ENCODE results near the gene TCERG1L. TPM values are rescaled to one million over a fixed set of nuclear protein-coding genes. Genes with fewer than 3 reads are reported as not detected.

TCERG1L gene
- total RNA-seq, 2 experiments from 2014 or later = 0.06 TPM; not detected in 1

DNA sequence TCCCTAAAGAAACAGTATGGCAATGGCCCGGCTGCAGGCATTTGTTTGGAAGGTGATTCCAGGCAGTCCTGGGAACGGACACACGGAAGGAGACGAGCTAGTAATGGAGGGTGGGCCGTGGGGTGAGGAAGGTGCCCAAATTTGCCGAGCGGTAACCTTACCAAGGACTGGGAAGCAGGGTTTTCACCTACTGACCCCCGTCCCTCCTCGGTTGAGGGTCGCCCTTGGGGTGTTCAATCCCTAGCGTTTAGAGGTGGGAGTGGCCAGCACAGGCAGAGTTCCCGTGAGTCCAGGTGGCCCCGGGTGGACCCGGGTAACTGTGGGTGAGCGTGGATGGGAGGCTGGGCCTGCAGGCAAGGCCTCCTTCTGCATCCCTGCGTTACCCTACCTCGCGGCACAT, 198.8 kb downstream of the TCERG1L start:
- DNase-seq = no peak
- ChIA-PET CTCF (no interaction called here), POLR2A (no interaction called here)
- Histone ChIP-seq H3K27me3 (ENCODE audit: control insufficient read depth in 1 of 2, insufficient read depth in 2 of 2, low read length in 2 of 2) (no peaks in the 10 kb centered on the region), H3K36me3 (ENCODE audit: insufficient read depth, low read length) (no peaks in the 10 kb centered on the region), H3K9me3 (ENCODE audit: control insufficient read depth in 1 of 2, insufficient read depth in 1 of 2, low read length in 2 of 2) (peaks cover 0 to 58% of the 10 kb centered on the region in 2 experiments), H3K27ac (ENCODE audit: low read depth in 1 of 2, low read length in 2 of 2) (no peak overlapping the region), H3K4me1 (ENCODE audit: insufficient read depth, low read length) (no peaks in the 10 kb centered on the region), H3K4me3 (ENCODE audit: low read length) (no peak overlapping the region)
- Mint-ChIP-seq H3K4me3 (no peak overlapping the region), H3K27me3 (no peaks in the 10 kb centered on the region), H3K4me1 (ENCODE audit: low read depth) (peaks cover 8% of the 10 kb centered on the region), H3K27ac (no peak overlapping the region), H3K36me3 (ENCODE audit: low read depth) (no peaks in the 10 kb centered on the region), H3K9me3 (no peaks in the 10 kb centered on the region)
- no peak for TF ChIP-seq CTCF (IDR thresholded peaks at IDR 0.05)
- ATAC-seq (ENCODE audit: poor library complexity) = no peak
- intact Hi-C loops (cut with DNase I, micrococcal nuclease) = no loop called here

DNA sequence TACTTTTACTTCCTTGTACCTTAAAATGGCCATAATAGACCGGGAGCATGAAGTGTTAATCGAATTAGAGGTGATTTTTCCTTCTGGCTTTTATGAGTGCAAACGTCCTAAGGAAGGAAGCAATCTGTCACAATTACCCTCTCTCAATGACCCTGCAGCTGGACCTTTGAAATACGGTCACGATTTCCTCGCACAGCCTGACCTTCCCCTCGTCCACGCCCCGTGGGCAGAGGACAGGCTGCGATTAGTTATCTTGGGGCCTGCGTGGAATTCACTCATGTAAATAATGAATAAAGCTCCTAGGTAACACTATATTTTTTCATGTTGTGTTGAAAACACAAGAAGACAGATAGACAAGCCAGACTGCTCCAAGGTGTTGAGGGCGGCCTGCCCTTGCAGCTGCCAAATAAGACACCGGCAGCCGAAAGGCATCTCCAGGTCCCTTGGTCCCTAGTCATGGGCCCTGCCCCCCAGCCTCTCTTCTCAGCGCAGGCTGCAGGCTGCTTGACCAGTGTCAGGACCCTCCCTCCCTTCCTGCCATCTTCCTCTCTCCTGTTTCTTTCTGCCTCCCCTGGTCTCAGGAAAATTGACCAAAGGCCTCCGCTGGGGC, 199.9 kb downstream of the TCERG1L start:
- ATAC-seq (ENCODE audit: poor library complexity) (no peak), DNase-seq (no peak)
- TF ChIP-seq CTCF (IDR thresholded peaks at IDR 0.05) = no peak
- H3K4me3 ChIP-seq (ENCODE audit: low read length) = no peak overlapping the region
- H3K27me3 ChIP-seq (ENCODE audit: control insufficient read depth in 1 of 2, insufficient read depth in 2 of 2, low read length in 2 of 2) = no peaks in the 10 kb centered on the region
- no peaks in the 10 kb centered on the region for H3K4me1 ChIP-seq (ENCODE audit: insufficient read depth, low read length)
- H3K36me3 ChIP-seq (ENCODE audit: insufficient read depth, low read length) = no peaks in the 10 kb centered on the region
- H3K4me1 Mint-ChIP-seq (ENCODE audit: low read depth) = peaks cover 11% of the 10 kb centered on the region
- H3K4me3 Mint-ChIP-seq = no peak overlapping the region
- ChIA-PET CTCF (no interaction called here), POLR2A (no interaction called here)
- peaks cover 1% of the 10 kb centered on the region for H3K9me3 Mint-ChIP-seq
- no peak overlapping the region for H3K27ac ChIP-seq (ENCODE audit: low read depth in 1 of 2, low read length in 2 of 2)
- intact Hi-C loops (cut with DNase I, micrococcal nuclease) = no loop called here
- no peaks in the 10 kb centered on the region for H3K36me3 Mint-ChIP-seq (ENCODE audit: low read depth)
- H3K27me3 Mint-ChIP-seq = no peaks in the 10 kb centered on the region
- H3K27ac Mint-ChIP-seq = no peak overlapping the region
- peaks cover 0 to 58% of the 10 kb centered on the region in 2 experiments for H3K9me3 ChIP-seq (ENCODE audit: control insufficient read depth in 1 of 2, insufficient read depth in 1 of 2, low read length in 2 of 2)

DNA sequence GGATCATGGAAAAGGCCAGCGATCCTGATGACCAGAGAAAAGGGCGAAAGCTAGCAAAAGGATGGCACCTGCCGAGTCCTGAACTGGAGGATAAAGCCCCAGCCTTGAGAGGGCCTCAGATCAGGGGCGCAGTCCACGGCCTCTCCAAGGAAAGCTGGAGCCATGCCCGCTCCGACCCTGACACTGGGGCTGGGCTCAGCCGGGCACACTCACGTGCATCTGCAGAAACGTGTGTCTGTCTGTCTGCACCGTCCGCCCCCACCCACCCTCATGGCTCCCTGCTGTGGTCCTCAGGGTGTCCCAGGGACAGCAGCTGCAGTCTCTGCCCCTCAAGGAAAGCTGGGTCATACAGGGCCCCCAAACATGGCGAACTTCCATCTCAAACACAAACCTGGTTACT, 200.5 kb downstream of the TCERG1L start:
- peaks cover 1% of the 10 kb centered on the region for H3K9me3 Mint-ChIP-seq
- Histone ChIP-seq H3K4me1 (ENCODE audit: insufficient read depth, low read length) (no peaks in the 10 kb centered on the region), H3K9me3 (ENCODE audit: control insufficient read depth in 1 of 2, insufficient read depth in 1 of 2, low read length in 2 of 2) (peaks cover 0 to 53% of the 10 kb centered on the region in 2 experiments), H3K4me3 (ENCODE audit: low read length) (no peak overlapping the region), H3K27me3 (ENCODE audit: control insufficient read depth in 1 of 2, insufficient read depth in 2 of 2, low read length in 2 of 2) (no peaks in the 10 kb centered on the region), H3K27ac (ENCODE audit: low read depth in 1 of 2, low read length in 2 of 2) (no peak overlapping the region), H3K36me3 (ENCODE audit: insufficient read depth, low read length) (no peaks in the 10 kb centered on the region)
- H3K4me3 Mint-ChIP-seq = no peak overlapping the region
- intact Hi-C loops (cut with DNase I, micrococcal nuclease) = no loop called here
- no peak overlapping the region for H3K27ac Mint-ChIP-seq
- no peaks in the 10 kb centered on the region for H3K27me3 Mint-ChIP-seq
- H3K36me3 Mint-ChIP-seq (ENCODE audit: low read depth) = no peaks in the 10 kb centered on the region
- no peak for TF ChIP-seq CTCF (IDR thresholded peaks at IDR 0.05)
- ATAC-seq (ENCODE audit: poor library complexity) = no peak
- ChIA-PET CTCF (no interaction called here), POLR2A (no interaction called here)
- H3K4me1 Mint-ChIP-seq (ENCODE audit: low read depth) = peaks cover 11% of the 10 kb centered on the region
- DNase-seq = no peak

Measured in CD4-positive, alpha-beta T cell (primary cell).